Measurements from ENCODE around the gene ELP5.
A peak's percentile ranks its signal among the peaks of the same experiment; 100 is the strongest.

Gene ELP5

GRCh38 chr17:7250695-7251627 is 1.1 kb upstream of the ELP5 start:
- FAIRE-seq (no peak), DNase-seq (ENCODE audit: insufficient read length, low spot score) (no peak)
- no peak for TF ChIP-seq CTCF (IDR thresholded peaks at IDR 0.05; ENCODE audit: insufficient read depth, missing control alignments)

GRCh38 chr17:7251661-7252175 is 297 bp upstream of the ELP5 start, which contains the start of gene CTDNEP1:
TSS of gene CTDNEP1 (minus strand) at chr17:7251734. CDS start at chr17:7251296, 438 bp downstream.
- DNase-seq (ENCODE audit: insufficient read length, low spot score) (peak; percentile 81), FAIRE-seq (peak; percentile 21)
- no peak for TF ChIP-seq CTCF (IDR thresholded peaks at IDR 0.05; ENCODE audit: insufficient read depth, missing control alignments)

GRCh38 chr17:7253082-7253481 is 1.1 kb downstream of the ELP5 start:
- DNase-seq (ENCODE audit: insufficient read length, low spot score) (no peak), FAIRE-seq (no peak)
- no peak for TF ChIP-seq CTCF (IDR thresholded peaks at IDR 0.05; ENCODE audit: insufficient read depth, missing control alignments)

GRCh38 chr17:7254511-7254910 is 2.5 kb downstream of the ELP5 start:
- FAIRE-seq (no peak), DNase-seq (ENCODE audit: insufficient read length, low spot score) (no peak)
- TF ChIP-seq CTCF (IDR thresholded peaks at IDR 0.05; ENCODE audit: insufficient read depth, missing control alignments), result no peak

- DNase-seq (ENCODE audit: insufficient read length, low spot score), result no peak
- no peak for FAIRE-seq
- TF ChIP-seq CTCF (IDR thresholded peaks at IDR 0.05; ENCODE audit: insufficient read depth, missing control alignments), result no peak
Observed at GRCh38 chr17:7256766-7257456, 4.9 kb downstream of the ELP5 start.

- FAIRE-seq (no peak), DNase-seq (ENCODE audit: insufficient read length, low spot score) (no peak)
- no peak for TF ChIP-seq CTCF (IDR thresholded peaks at IDR 0.05; ENCODE audit: insufficient read depth, missing control alignments)
Observed at GRCh38 chr17:7258731-7259554, 6.9 kb downstream of the ELP5 start.

Measured in D721Med (cell line).